Keratinocyte (primary cell): ENCODE data around the gene SNX7.

Experiments used
- CTCF ChIP-seq, 3 experiments: IDR thresholded peaks in 1 of 3; conservative IDR thresholded peaks in 1 of 3; optimal IDR thresholded peaks in 1 of 3; 2 replicates in 2 of 3; 3 replicates in 1 of 3; pipeline versions ENCODE3 to v1.5.1; 2011; ENCODE audit warnings: low read length in 3 of 3, mild to moderate bottlenecking in 3 of 3, moderate library complexity in 2 of 3, control low read depth in 1 of 3, inconsistent platforms in 1 of 3; ENCODE audit not compliant: insufficient read depth in 2 of 3; ENCODE audit errors: extremely low read depth in 1 of 3
- EZH2 ChIP-seq: IDR thresholded peaks from one replicate; pipeline ENCODE4 v1.6.1; 2012; ENCODE audit warnings: inconsistent platforms, mild to moderate bottlenecking, low read length, moderate library complexity

GRCh38 chr1:98796049-98796448 is 134.5 kb downstream of the SNX7 start:
- TF ChIP-seq EZH2: no peak
- TF ChIP-seq CTCF (optimal IDR thresholded peaks at IDR 0.05 in 1 of 3, IDR thresholded peaks at IDR 0.05 in 1 of 3, conservative IDR thresholded peaks at IDR 0.05 in 1 of 3; ENCODE audit: extremely low read depth in 1 of 3, insufficient read depth in 2 of 3, low read length in 3 of 3): no peak
